ENCODE measurements around the gene ADAM33.

ADAM33 gene

DNA sequence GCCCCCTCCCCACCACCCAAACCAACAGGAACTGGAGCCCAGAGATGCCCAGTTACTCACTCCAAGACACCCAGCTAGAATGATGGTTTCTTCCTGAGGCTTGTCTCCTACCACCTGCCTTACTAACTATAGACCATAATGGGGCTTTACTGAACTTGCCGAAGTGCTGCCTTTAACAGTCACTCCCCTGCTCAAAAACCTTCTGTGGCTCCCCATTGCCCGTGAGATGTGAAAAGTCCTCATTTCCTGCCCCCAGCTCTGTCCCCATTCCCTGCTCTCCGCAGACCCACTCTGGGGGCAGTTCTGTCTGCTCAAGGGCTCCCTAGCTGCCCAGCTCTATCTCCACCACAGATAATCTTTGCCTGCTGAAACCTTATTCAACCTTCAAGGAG lies 25.7 kb upstream of the ADAM33 start:
- no peak for FAIRE-seq

DNA sequence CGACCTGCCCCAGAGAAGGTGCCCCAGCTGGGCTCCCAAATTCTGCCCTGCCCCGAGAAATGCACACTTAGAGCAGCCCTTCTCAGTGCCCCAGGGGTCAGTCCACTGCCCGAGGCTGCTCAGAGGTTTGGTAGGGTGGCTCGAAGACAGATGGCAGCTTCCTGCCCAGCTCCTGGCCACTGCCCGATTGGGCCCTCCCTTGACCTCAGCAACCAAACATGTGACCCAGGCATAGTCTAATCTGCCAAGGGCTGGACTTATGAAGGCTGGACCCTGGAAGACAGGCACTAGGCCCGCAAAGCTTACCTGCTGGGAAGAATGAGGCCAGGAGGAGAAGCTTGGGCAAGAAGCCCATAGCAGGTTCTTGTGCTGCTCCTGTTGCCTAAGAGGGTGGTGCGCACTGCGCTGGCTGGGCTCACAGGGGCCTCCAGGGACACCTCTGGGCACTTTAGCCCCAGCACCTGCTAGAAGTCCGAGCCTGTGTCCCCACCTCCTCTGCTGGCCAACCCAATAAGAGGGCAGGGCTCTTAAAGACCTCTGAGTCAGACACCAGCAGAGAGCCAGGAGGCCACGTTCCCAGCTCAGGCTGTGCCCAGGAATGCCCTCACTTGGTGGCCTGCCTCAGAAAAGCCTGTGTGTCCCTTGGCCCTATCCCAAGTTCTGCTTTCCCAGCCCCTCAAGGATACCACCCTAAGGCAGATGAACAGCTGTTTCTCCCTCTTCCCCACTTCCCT lies 25.1 kb upstream of the ADAM33 start:
- no peak for FAIRE-seq

DNA sequence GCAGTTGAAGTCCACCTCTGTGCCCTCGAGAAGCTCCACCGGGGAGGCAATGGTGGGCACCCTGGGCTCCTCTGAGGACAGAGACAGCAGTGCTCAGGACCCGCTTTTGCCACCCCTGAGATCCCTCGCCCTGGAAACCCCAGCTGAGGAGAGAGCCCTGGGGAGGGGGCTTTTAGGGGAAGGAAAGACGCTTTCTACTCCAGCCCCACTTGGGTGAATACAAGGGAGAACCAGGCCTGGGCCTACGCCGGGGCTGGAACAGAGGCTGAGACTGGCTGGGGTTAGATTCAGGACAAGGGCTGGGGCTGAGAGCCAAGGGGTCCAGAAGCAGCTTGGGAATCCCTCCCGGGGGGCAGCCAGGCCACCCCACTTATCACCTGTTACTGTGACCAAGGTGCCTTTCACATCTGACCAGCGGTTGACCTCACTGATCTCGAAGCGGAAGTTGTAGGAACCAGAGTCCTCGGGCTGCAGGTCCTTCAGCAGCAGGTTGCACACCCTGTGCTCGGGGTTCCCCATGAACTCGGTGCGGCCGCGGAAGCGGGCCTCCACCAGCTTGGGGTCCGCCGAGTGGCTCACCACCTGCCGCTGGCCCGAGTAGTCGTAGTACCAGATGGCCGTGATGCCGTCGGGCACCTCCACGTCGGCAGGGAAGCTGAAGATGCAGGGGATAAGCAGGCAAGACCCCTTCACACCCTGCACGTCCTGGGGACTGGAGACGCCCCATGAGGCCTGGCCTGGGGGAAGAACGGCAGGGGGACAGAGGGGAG lies 24.3 kb upstream of the ADAM33 start:
- no peak for FAIRE-seq

DNA sequence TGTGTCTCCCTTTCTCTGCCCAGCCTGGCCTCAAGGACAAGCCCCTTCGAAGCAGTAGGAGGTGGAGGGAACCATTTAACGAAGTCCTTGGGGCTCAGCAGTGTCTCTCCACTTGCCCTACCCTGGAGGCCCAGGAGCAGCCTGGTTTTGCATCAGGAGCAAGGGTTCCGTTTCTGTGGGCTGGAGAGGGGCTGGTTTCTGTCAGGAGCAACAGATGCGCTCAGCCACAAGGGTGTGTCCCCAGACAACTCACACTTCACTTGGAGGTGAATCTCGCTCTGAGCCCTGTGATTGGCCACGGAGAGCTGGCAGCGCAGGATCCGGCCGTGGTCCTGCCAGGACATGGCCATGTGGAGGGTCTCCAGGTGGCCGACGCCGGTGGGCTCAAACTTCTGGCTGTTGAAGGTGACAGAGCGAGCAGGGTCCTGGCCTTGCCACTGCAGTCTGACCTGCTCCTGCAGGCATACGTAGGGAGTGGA lies 23.7 kb upstream of the ADAM33 start:
- no peak for FAIRE-seq

DNA sequence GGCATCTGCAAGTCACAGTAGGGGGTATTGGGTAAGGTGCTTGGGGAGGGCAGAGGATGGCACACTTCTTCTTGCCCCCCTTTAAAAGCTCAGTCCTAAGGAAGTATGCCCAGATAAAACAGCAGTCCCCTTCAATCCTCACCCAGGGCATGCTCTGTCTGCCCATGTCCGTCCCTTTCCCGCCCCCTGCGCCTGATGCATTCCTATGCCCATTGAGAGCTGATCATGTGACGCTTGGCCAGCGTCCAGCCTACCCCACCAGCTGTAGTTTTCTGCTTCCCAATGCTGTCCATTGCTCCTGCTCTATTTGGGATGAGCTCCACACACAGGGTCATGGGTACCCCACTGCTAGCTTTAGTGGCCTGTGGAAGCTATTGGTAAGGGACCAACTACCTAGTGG lies 22.3 kb upstream of the ADAM33 start:
- FAIRE-seq: no peak

DNA sequence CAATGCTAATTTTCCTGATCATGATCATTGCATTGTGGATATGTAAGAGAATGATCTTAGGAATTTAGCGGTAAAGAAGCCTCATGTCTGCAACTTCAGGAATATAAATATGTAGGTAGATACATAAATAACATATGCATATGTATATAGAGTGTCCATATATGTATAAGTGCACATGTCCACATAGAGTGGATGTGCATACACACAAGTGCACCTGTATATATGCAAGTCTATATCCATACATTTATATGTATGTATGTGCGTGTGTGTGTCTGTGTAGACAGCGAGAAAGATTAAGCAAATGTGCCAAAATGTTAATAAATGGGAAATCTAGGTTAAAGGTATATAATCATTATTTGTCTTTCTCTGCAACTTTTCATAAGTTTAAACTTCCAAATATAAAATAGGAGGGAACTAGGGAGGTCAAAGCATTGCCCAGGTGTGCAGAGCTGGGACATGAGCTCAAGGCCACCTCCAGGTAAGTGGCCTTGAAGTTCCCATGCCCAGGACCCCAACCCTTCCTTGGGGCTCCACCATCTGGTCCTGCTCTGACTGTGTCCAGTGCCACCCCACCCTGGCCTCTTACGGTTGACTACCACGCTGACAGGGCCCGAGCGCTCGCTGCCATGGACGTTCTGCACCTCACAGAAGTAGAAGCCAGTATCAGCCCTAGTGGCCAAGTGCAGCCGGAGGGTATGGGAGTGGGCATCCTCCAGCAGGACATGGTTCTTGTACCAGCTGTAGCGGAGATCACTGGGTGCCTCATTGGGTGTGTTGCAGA lies 21.0 kb upstream of the ADAM33 start:
- no peak for FAIRE-seq

DNA sequence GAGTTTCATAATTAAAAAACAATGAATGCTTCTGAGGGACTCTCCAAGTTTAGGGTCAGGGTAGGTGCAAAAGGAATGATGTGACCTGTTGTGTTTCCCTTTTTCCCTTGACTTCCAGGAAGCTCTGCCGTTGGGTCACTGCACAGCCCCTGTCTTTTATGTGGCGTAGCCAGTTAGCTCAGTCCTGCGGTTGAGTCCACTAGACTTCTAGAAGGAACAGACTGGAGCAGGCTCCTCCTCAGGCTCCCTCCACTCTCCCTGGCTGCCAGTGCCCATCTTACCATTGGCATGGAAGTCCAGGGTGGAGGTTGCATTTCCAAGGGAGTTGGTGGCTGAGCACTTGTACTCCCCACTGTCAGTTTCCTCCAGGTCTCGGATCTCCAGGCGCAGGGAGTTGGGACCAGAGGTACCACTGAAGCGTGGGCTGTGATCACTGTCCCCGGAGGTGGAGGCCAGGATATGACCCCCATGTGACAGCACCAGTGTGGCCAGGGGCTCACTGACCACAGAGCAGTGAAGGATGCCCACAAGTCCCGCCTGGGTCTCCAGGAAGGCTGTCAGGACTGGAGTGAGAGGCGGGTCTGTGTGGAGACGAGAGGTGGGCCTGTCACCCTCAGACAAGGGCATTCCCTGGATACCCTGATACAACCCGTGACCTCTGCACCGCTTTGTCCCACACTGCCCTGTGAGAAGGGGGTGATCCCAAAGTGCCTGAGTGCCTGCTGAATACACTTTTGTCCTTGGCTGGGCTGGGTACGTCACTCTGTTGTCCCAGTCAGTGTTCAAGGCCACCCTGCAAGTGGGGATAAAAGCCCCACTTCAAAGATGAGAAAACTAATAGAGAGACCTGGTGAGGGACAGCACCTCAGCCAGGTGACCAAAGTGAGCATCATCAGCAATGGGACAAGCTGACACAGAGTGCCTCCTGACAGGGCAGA lies 19.5 kb upstream of the ADAM33 start:
- FAIRE-seq: no peak

DNA sequence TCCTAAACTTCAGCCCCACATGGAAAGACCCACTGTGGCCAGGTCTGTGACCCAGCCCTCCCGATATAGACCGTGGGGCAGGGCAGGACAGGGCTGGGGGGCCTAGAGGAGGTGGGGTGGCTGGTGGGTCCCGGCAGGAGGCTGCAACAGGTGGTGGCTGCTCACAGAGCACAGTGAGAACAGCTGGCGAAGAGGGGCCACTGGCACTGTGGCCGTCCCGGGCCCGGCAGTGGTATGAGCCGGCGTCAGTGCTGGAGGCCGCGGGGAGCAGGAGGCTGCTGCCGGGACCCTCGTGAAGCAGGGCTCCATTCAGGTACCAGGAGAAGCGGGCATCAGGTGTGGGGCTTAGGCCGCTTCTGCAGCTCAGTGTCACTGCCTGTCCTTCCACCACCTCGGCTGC lies 17.2 kb upstream of the ADAM33 start:
- no peak for FAIRE-seq

DNA sequence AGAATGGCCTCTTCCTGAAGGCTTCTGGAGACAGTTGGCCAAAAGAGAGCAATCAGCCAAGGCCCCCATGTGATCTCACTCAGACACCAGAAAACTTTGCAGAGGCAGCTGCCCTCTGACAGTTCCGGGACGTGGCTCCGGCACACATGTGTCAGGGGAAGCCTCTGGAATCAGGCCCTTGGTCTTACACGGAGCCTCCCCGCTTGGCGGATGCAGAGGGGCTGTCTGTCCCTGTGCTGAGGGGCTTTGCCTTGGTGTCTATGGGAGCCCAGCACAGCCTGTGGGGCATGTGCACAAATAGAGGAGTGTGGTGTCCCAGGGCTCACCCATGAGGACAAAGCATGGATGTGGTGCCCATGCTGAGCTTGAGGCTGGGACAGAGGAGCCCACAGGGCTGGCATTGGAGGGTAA lies 16.8 kb upstream of the ADAM33 start:
- no peak for FAIRE-seq

DNA sequence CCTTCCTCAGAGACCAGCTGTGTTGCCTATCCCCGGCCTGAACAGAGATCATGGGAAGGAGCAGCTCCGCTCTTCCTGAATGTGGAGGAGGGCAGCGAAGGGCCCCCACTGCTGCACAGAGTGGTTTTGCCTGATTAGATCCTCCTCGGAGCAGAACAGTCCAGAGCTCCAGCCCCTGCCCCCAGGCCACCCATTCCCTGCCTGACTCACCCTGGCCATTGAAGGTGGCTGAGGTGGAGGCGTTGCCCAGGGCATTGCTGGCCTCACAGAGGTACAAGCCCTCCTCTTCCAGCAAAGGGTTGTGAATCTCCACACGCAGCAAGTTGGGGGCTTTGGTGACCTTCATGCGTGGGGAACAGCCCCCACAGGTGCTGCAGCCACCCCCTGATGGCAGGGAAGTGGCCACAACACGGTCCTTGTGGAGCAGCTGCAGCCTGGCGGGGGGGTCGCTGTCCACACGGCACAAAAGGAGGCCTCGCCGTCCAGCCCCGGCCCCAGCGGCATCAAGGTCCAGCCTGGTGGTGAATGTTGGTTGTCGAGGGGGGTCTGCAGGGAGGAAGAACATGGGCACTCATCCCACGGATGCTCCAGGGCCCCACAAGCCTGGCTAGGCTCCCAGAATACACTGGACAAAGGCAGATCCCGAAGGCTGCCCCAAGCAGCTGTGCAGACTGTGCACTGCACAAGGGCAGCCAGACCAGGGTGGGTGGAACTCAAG lies 15.9 kb upstream of the ADAM33 start:
- no peak for FAIRE-seq

DNA sequence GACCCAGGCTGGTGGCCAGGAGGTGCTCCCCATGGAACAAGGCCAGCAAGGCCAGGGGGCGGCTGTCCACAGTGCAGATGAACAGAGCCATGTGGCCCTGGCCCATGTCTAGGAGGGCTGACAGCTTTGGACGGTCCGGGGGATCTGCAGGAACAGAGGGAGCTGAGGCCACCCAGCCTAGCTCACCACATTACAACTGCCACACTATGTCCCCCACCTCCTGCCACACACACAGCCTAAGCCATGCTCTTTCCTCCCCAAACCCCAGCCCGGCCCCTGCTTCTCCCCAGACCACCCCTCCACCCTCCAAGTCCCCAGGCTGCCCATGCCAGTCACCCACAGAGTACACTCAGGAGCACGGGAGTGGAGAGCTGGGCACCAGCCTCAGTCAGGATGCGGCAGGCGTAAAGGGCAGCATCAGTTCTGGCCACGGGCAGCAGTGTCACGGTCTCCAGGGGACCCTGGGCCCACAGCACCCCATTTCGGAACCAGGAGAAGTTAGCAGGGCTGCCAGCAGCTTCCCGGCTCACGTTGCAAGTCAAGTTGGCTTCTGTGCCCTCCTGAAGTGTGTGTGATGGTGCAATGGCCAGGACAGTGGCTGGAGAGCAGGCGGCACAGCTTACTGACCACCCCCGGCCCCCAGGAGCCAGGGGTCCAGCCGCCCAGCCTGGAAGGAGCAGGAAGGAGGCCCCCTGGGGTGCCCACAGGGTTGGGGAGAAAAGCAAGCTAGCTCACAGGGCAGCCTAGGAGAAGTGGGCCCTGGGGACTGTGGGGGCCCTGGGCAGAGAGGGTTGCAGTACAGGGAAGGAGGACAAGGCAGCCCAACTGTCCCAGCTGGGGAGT lies 15.2 kb upstream of the ADAM33 start:
- FAIRE-seq: no peak

DNA sequence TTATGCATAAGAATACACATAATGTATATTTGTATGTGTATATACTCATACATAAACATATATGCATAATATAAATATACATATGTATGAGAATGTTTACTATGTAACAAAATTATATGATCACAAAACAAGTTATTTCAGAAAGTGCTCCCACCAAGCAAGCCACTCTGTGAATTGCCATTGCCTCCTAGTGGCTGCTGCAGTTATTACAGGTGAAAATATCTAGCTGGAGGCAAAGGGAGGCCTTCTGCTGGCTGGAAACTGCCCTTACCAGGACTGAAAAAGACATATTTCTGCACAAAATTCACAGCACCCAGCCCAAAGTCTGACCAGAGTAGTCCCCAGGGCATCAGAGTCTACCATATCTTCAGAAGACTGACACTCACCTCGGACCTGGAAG lies 14.4 kb upstream of the ADAM33 start:
- no peak for FAIRE-seq

DNA sequence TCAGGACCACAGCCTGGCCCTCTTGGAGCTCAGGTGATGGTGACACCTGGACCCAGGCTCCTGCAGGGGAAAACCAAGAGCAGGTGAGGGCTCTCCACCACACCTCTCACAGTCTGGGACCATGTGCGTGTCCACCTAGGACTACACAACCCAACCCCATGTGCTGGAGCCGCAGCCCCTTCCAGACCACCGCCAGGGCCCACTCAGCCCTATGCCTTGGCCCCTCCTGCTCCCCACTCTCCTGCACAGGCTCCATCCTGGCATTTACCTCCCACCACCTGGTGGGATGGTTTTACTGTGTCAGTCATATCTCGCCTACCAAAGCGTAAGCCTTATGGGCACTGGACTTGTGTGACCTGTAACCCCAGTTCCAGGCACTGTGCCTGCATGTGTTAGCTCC lies 13.1 kb upstream of the ADAM33 start:
- no peak for FAIRE-seq

DNA sequence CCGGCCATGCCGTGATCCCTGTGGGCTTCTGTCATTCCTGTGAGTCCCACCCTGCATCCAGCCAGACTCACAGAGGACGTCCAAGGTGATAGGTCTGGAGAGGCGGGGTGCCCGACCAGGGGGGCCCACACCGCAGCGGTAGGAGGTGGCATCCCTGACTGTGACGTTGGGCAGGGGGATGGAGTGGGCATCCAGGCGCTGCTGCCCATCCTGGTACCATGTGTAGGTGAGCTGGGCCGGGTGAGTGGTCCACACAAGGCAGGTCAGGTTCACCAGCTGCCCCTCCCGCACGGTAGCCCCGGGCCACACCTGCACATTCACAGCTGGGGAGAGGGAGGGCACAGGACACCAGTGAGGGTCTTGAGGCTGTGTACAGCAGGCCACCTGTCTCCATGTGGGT lies 11.6 kb upstream of the ADAM33 start:
- FAIRE-seq: no peak

DNA sequence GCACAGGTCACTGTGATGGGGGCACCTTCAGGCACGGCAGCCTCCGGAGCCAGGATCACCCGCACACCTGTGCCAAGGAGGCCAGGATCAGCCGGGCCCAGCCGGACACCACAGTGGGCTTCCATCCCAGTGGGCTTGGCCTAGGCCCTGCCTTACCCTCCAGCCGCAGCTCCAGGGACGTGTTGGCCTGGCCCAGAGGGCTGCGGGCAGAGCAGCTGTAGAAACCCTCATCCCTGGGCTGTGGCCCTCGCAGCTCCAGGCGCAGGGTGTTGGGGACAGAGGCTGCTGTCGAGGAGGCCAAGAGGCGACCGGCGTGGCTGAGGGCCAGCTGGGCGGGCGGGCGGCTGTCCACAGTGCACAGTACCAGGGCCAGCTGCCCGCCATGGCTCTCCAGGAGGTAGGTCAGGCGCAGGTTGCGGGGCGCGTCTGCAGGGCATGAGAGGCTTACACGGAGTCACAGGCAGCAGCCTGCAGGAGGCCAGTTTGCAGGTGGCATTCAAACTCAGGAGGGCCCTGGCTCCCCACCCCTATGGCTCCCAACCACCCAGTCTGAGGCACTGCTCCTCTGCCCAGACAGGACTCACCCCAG lies 11.0 kb upstream of the ADAM33 start:
- no peak for FAIRE-seq

DNA sequence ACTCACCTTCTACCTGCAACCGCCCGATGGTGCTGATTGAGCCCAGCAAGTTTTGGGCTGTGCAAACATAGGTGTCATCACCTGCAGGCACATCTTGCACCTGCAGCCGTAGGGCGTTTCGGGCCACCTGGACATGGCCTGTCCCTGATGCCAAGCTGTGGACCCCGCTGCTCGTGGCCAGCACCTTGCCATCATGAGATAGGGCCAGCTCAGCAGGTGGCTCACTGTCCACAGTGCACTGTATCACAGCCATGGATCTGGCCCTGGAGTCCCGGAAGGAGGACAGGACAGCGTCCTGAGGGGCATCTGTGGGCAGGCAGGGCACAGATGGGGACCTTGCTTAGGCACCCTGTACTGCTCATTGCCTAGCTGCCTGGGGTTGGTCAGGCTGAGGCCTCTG lies 10.1 kb upstream of the ADAM33 start:
- no peak for FAIRE-seq

DNA sequence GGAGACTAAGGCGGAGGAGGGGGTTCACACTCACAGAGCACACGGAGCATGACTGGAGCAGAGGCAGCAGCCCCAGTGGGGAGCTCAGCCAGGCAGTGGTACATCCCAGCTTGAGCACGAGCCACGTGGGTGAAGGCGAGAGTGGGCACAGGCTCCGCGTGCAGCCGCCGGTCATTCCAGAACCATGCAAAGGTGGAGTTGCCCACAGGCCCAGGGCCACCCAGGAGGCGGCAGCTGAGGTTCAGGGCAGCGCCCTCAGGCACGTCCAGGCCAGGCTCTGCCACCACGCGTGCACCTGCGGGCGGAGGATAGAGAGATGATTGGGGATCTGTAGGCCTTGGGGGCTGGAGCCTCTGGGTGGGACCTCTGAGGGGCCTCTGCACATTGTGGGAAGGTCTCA lies 9.5 kb upstream of the ADAM33 start:
- no peak for FAIRE-seq

DNA sequence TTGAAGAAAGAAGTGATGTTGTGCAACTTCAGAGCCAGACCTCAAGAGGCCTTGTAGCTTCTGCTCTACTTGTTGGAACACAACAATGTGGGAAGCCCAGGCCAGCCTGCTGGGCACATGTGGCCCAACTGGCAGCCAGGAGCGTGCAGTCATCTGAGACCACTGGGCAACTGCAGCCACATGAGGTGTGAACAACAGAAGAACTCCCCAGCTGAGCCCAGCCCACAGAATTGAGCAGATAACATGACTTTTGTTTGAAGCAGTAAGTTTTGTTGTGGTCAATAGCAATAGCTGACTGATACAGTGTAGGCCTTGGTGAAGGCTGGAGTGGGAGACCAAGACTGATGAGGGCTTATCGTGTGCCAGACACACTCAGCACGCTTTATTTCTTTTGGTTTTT lies 8.6 kb upstream of the ADAM33 start:
- no peak for FAIRE-seq

DNA sequence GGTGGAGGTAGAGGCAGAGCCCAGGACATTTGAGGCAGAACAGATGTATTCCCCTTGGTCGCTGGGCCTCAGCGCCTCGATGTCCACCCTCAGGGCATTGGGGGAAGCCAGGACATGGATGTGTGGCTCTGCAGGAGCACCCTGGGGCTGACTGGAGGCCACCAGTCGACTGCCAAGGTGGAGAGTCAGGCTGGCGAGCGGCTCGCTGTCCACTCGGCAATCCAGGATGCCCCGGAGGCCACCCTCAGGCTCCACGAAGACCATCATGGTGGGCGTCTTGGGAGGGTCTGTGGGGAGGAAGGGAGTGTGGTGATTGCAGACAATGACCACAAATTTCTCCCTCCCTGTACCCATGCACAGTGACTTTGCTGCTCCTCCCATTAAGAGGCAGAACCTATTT lies 8.2 kb upstream of the ADAM33 start:
- no peak for FAIRE-seq

DNA sequence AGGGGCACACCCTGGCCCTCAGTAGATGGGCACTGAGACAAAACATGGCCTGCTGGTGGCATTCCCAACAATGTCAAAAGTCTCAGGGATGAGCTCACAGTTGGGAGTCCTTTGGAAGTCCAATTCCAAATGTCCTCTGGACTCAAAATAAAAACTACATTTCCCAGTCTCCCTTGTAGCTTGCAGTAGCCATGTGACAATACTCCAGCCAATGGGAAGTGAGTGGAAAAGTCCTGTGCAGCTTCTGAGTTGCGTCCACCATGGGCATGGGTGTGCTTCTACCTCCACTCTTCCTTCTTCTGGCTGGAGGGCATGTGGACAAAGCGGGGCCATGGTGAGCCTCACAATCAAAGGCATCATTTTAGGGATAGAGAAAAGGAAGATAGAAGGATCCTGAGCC lies 5.8 kb upstream of the ADAM33 start:
- FAIRE-seq: peak; percentile 59
